Caco-2 (cell line): Measurements from ENCODE around the gene NAA15. TPM values are rescaled to one million over a fixed set of nuclear protein-coding genes. Genes with fewer than 3 reads are reported as not detected.

ENCODE experiments used
- BruUV-seq: library from RNA; stranded (reverse); fragments of 400-500 nt; replicated peaks from 2 replicates; lab custom pipeline; 2021; lab: Mats Ljungman, UMichigan
- CTCF ChIA-PET: fragments of 300-600 bp; sonication (Branson Sonifier 250); formaldehyde crosslinking; loops from one replicate; lab custom pipeline; 2022; ENCODE audit warnings: antibody characterized with exemption; lab: Charles Lee
- POLR2A ChIA-PET: fragments of 300-600 bp; sonication (Branson Sonifier 250); formaldehyde crosslinking; loops from one replicate; lab custom pipeline; 2022; ENCODE audit warnings: antibody characterized with exemption; lab: Charles Lee
- DNase-seq, 2 experiments: peaks; one replicate each; pipeline versions ENCODE4 v3.0.0 to v3.0.0-alpha.2; 2020 to 2022
- H3K27me3 ChIP-seq: replicated peaks from 2 replicates; pipeline ENCODE4 v1.6.0; 2011; ENCODE audit warnings: low read length; ENCODE audit not compliant: control insufficient read depth, insufficient read depth
- H3K36me3 ChIP-seq: 2 replicates; pipeline ENCODE4 v1.5.1; 2011; ENCODE audit warnings: low read length; ENCODE audit not compliant: control insufficient read depth, insufficient read depth
- H3K4me1 ChIP-seq: fragments of 250-450 bp; sonication (Bioruptor Pico); 2 replicates; pipeline ENCODE4 v1.5.1; 2020; ENCODE audit warnings: mild to moderate bottlenecking
- H3K4me3 ChIP-seq: 2 replicates; pipeline ENCODE4 v1.5.1; 2011; ENCODE audit warnings: low read depth, mild to moderate bottlenecking, control low read depth, low read length
- H3K9me3 ChIP-seq: fragments of 250-450 bp; sonication (Bioruptor Pico); 2 replicates; pipeline ENCODE4 v1.5.1; 2020; ENCODE audit warnings: mild to moderate bottlenecking, moderate library complexity
- H3K27ac Mint-ChIP-seq: one replicate; pipeline ENCODE4 v1.8.0; 2022; ENCODE audit warnings: mixed read lengths; ENCODE audit not compliant: unreplicated experiment
- H3K27me3 Mint-ChIP-seq: one replicate; pipeline ENCODE4 v1.8.0; 2022; ENCODE audit warnings: mixed read lengths; ENCODE audit not compliant: insufficient read depth, unreplicated experiment
- H3K36me3 Mint-ChIP-seq: one replicate; pipeline ENCODE4 v1.8.0; 2022; ENCODE audit warnings: mild to moderate bottlenecking, mixed read lengths; ENCODE audit not compliant: insufficient read depth, unreplicated experiment
- H3K4me1 Mint-ChIP-seq: one replicate; pipeline ENCODE4 v1.8.0; 2022; ENCODE audit warnings: low read depth, mixed read lengths; ENCODE audit not compliant: unreplicated experiment
- H3K4me3 Mint-ChIP-seq: one replicate; pipeline ENCODE4 v1.8.0; 2022; ENCODE audit warnings: mild to moderate bottlenecking, moderate library complexity, mixed read lengths; ENCODE audit not compliant: unreplicated experiment
- H3K9me3 Mint-ChIP-seq: one replicate; pipeline ENCODE4 v1.8.0; 2022; ENCODE audit warnings: mixed read lengths; ENCODE audit not compliant: unreplicated experiment
- intact Hi-C: fragments of 100-400 bp; cut with micrococcal nuclease; formaldehyde crosslinking; loops from one replicate; pipeline ENCODE4 v1.10.0; 2022; ENCODE audit not compliant: unreplicated experiment
- total RNA-seq: library from RNA; stranded (reverse); gene quantifications from 2 replicates; pipeline ENCODE4 v1.2.3, GENCODE V29; 2022
- TF ChIP-seq, protein P1 (sequence below), 2 experiments: fragments of 200-600 bp in 1 of 2; IDR thresholded peaks; 1 replicate in 1 of 2; 2 replicates in 1 of 2; pipeline versions ENCODE4 v1.5.1 to v1.8.0; 2011 to 2022; ENCODE audit warnings: antibody characterized with exemption in 1 of 2, control low read depth in 1 of 2, inconsistent platforms in 1 of 2, low read depth in 1 of 2, low read length in 1 of 2, mild to moderate bottlenecking in 1 of 2, moderate library complexity in 1 of 2; ENCODE audit not compliant: insufficient read depth in 1 of 2, severe bottlenecking in 1 of 2, unreplicated experiment in 1 of 2

Gene NAA15
- total RNA-seq, 1 experiment from 2014 or later = 63.1 TPM

DNA sequence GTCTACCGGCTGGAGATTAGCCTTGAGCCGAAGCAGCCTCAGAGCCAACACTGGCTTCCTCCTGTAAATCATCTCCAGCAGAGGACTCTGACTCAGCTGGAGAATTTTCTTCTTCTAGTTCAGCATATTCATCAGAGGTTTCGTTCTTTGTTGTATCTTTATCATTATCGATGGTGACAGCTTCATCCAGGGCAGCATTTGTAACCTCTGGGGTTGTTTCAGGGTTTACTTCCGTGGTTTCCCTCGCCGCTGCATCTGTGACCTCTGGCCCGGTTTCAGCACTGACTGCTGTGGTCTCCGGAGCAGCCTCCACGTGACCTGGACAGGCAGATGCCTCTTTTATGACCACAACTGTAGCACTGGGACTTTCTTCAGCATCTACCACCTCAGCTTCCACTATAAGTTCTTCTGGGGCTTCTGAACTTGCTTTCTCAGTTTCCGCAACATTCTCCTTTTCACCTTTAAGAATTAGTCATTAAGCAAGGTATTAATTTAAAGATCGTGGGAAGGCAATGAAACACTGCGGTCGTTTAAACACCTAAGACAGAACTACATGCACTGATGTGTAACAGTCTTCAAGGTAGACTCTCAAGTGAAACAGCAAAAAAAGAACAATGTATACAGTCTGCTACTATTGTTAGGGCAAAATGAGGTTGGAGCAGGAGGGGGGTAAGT is 34.6 kb upstream of the NAA15 start:
- Mint-ChIP-seq H3K27ac (peak overlapping the region; percentile 85), H3K27me3 (no peaks in the 10 kb centered on the region), H3K4me1 (peaks cover 17% of the 10 kb centered on the region), H3K36me3 (no peaks in the 10 kb centered on the region), H3K9me3 (no peaks in the 10 kb centered on the region), H3K4me3 (peak overlapping the region; percentile 83)
- no peaks in the 10 kb centered on the region for H3K9me3 ChIP-seq
- peak overlapping the region; percentile 31 for H3K4me3 ChIP-seq
- DNase-seq = peak; percentile 73 to 82
- ChIA-PET CTCF (no interaction called here), POLR2A (interaction anchor here (0.5 to 1.3 kb wide), 2 partner anchors 29 to 90 kb away, joined by 3 to 4 read pairs; partner anchors contain the start of gene ELF2)
- H3K27me3 ChIP-seq = no peaks in the 10 kb centered on the region
- TF ChIP-seq, protein P1, sequence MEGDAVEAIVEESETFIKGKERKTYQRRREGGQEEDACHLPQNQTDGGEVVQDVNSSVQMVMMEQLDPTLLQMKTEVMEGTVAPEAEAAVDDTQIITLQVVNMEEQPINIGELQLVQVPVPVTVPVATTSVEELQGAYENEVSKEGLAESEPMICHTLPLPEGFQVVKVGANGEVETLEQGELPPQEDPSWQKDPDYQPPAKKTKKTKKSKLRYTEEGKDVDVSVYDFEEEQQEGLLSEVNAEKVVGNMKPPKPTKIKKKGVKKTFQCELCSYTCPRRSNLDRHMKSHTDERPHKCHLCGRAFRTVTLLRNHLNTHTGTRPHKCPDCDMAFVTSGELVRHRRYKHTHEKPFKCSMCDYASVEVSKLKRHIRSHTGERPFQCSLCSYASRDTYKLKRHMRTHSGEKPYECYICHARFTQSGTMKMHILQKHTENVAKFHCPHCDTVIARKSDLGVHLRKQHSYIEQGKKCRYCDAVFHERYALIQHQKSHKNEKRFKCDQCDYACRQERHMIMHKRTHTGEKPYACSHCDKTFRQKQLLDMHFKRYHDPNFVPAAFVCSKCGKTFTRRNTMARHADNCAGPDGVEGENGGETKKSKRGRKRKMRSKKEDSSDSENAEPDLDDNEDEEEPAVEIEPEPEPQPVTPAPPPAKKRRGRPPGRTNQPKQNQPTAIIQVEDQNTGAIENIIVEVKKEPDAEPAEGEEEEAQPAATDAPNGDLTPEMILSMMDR (IDR thresholded peaks at IDR 0.05; ENCODE audit: insufficient read depth in 1 of 2, low read depth in 1 of 2, low read length in 1 of 2, severe bottlenecking in 1 of 2, unreplicated experiment in 1 of 2) = no peak
- intact Hi-C loops = loop anchor here (1.0 kb wide), 2 partner anchors 29 to 37 kb away; no protein-coding TSS in a partner anchor
- BruUV-seq = no TSS peak
- H3K36me3 ChIP-seq = no peaks in the 10 kb centered on the region
- H3K4me1 ChIP-seq = peaks cover 18% of the 10 kb centered on the region

DNA sequence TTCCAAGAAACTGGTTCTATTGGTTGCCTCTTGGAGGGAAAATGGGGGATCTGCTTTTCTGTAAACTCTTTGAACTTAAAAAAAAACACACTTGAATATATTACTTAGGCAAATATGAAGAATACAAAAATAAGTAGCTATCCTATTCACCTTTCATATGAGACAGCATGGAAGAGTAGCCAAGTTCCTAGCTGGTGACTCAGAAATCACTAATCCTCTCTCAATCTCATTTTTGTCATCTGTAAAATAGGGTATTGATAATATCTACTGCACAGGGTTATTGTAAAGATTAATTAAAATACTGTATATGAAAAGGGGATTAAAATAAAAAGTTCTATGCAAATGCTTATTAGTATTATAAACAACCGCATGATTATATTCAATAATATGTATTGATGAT is 34.0 kb upstream of the NAA15 start:
- H3K4me3 Mint-ChIP-seq = peak overlapping the region; percentile 83
- no peak for DNase-seq
- TF ChIP-seq, protein P1 (IDR thresholded peaks at IDR 0.05; ENCODE audit: insufficient read depth in 1 of 2, low read depth in 1 of 2, low read length in 1 of 2, severe bottlenecking in 1 of 2, unreplicated experiment in 1 of 2) = no peak
- Histone ChIP-seq H3K9me3 (no peaks in the 10 kb centered on the region), H3K36me3 (no peaks in the 10 kb centered on the region), H3K27me3 (no peaks in the 10 kb centered on the region), H3K4me1 (peaks cover 18% of the 10 kb centered on the region), H3K4me3 (no peak overlapping the region)
- peaks cover 17% of the 10 kb centered on the region for H3K4me1 Mint-ChIP-seq
- no peaks in the 10 kb centered on the region for H3K27me3 Mint-ChIP-seq
- H3K9me3 Mint-ChIP-seq = no peaks in the 10 kb centered on the region
- CTCF ChIA-PET = no interaction called here
- no peaks in the 10 kb centered on the region for H3K36me3 Mint-ChIP-seq
- intact Hi-C loops = no loop called here
- POLR2A ChIA-PET = interaction anchor here (0.5 kb wide), 1 partner anchor 90 kb away, joined by 4 read pairs; the partner anchor contains the start of gene ELF2
- H3K27ac Mint-ChIP-seq = peak overlapping the region; percentile 85
- BruUV-seq = no TSS peak

DNA sequence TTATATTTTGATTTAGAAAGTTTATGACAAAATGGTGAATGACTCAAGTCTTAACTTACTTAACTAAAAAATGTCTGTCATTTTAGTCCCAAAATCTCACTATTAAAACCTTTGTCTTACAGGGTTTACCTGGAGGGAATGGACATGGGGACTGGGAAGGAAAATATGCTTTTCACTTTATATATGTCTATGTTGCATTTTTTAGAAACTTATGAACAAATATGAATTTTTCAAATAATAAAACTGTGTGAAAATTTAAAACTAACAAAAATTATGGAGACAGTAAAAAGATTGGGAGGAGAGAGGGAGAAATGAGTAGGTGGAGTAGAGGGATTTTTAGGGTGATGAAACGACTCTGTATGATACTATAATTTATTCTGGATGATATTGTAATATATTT is 27.5 kb upstream of the NAA15 start:
- H3K4me3 ChIP-seq = no peak overlapping the region
- no peaks in the 10 kb centered on the region for H3K36me3 ChIP-seq
- TF ChIP-seq, protein P1 (IDR thresholded peaks at IDR 0.05; ENCODE audit: insufficient read depth in 1 of 2, low read depth in 1 of 2, low read length in 1 of 2, severe bottlenecking in 1 of 2, unreplicated experiment in 1 of 2) = no peak
- no peaks in the 10 kb centered on the region for H3K27me3 ChIP-seq
- H3K4me1 Mint-ChIP-seq = peaks cover 6% of the 10 kb centered on the region
- no peak for DNase-seq
- H3K36me3 Mint-ChIP-seq = no peaks in the 10 kb centered on the region
- H3K4me1 ChIP-seq = peaks cover 9% of the 10 kb centered on the region; the same call in 1 of the 2 replicates
- H3K9me3 Mint-ChIP-seq = no peaks in the 10 kb centered on the region
- H3K27ac Mint-ChIP-seq = no peak overlapping the region
- ChIA-PET POLR2A (interaction anchor here (0.6 kb wide), 1 partner anchor 19 kb away, joined by 4 read pairs; no protein-coding TSS in a partner anchor), CTCF (no interaction called here)
- H3K4me3 Mint-ChIP-seq = no peak overlapping the region
- intact Hi-C loops = no loop called here
- H3K27me3 Mint-ChIP-seq = no peaks in the 10 kb centered on the region
- H3K9me3 ChIP-seq = no peaks in the 10 kb centered on the region
- BruUV-seq = no TSS peak
